Sigmoid colon (tissue), 7 donors: ENCODE results near the gene MAP2K1. TPM values are rescaled to one million over a fixed set of nuclear protein-coding genes. Genes with fewer than 3 reads are reported as not detected.

Source experiments
- DNase-seq: peaks from one replicate; pipeline ENCODE4 v3.0.0-alpha.2; 2019
- H3K27ac ChIP-seq, 4 donors: fragments of 200-600 bp; sonication (generic); one replicate each; pipeline ENCODE4 v1.5.1; 2016 to 2019; ENCODE audit warnings: mild to moderate bottlenecking in 1 of 4
- H3K27me3 ChIP-seq, 3 donors: fragments of 200-600 bp; sonication (generic); one replicate each; pipeline ENCODE4 v1.5.1; 2019; ENCODE audit warnings: mild to moderate bottlenecking in 1 of 3
- H3K36me3 ChIP-seq, 4 donors: fragments of 200-600 bp; sonication (generic); one replicate each; pipeline ENCODE4 v1.5.1; 2016 to 2019
- H3K4me1 ChIP-seq, 4 donors: fragments of 200-600 bp; sonication (generic); one replicate each; pipeline ENCODE4 v1.5.1; 2017 to 2019
- H3K4me3 ChIP-seq, 4 donors: fragments of 200-600 bp; sonication (generic); one replicate each; pipeline ENCODE4 v1.5.1; 2017 to 2019; ENCODE audit warnings: mild to moderate bottlenecking in 2 of 4, moderate library complexity in 1 of 4
- H3K9me3 ChIP-seq, 4 donors: fragments of 200-600 bp in 3 of 4; sonication (generic) in 3 of 4; one replicate each; pipeline versions ENCODE4 v1.5.1 to v1.6.1; 2013 to 2019
- CTCF ChIP-seq, 4 experiments: fragments of 450-650 bp in 3 of 4; fragments of 200-600 bp in 1 of 4; IDR thresholded peaks; one replicate each; pipeline ENCODE4 v1.5.1; 2016 to 2019; ENCODE audit warnings: antibody characterized with exemption in 4 of 4, mild to moderate bottlenecking in 3 of 4, moderate library complexity in 2 of 4
- EP300 ChIP-seq, 4 donors: sonication (generic); formaldehyde crosslinking; IDR thresholded peaks; one replicate each; pipeline ENCODE4 v1.6.1; 2017; ENCODE audit warnings: antibody characterized with exemption in 4 of 4
- POLR2A ChIP-seq, 2 donors: fragments of 450-650 bp; IDR thresholded peaks; one replicate each; pipeline ENCODE4 v1.6.1; 2016; ENCODE audit warnings: antibody characterized with exemption in 2 of 2, mild to moderate bottlenecking in 2 of 2, moderate library complexity in 2 of 2
- POLR2AphosphoS5 ChIP-seq, 4 donors: sonication (generic); formaldehyde crosslinking; IDR thresholded peaks; one replicate each; pipeline ENCODE4 v1.6.1; 2017; ENCODE audit warnings: antibody characterized with exemption in 4 of 4
- WGBS, 2 donors: extraction: QIAGEN DNeasy Blood & Tissue Kit; methylation state at CpG; one replicate each; pipeline ENCODE4 v1.1.7; 2013; 5-methylcytosine and 5-hydroxymethylcytosine counted together
- intact Hi-C: fragments of 100-400 bp; cut with DNase I; formaldehyde crosslinking; loops from one replicate; pipeline ENCODE4 v1.15.1; 2023
- polyA plus RNA-seq, 3 donors: library from polyadenylated mRNA; stranded (reverse); fragments of 200-250 nt; gene quantifications; one replicate each; pipeline ENCODE4 v1.2.3, GENCODE V29; 2013
- total RNA-seq, 4 donors: library from RNA; depleted of rRNA; stranded (reverse); fragments of >200 nt; gene quantifications; one replicate each; pipeline ENCODE4 v1.1.0, GENCODE V29; 2016
- donor health status: healthy with polysubstance abuse.
- donor health status: Bipolar disorder and iron deficiency.
- donor health status: healthy.

The MAP2K1 gene
- total and polyA plus RNA-seq, 7 donors, result 19.8 to 38.8 (median 28.8) TPM

- intact Hi-C loops, result no loop called here
- H3K27me3 ChIP-seq, result no peaks in the 10 kb centered on the region
- H3K4me1 ChIP-seq, result no peaks in the 10 kb centered on the region
- 90 to 97% methylated on average over 10 of the region's 10 CpGs for WGBS, 2 donors
- H3K4me3 ChIP-seq, result no peak overlapping the region
- peaks cover 5 to 37% (median 12%) of the 10 kb centered on the region in 4 donors for H3K36me3 ChIP-seq
- H3K9me3 ChIP-seq, result no peaks in the 10 kb centered on the region
- DNase-seq, result no peak
- no peak for TF ChIP-seq POLR2A (IDR thresholded peaks at IDR 0.05)
- TF ChIP-seq POLR2AphosphoS5 (IDR thresholded peaks at IDR 0.05), result no peak
- TF ChIP-seq CTCF (IDR thresholded peaks at IDR 0.05), result no peak
- no peak for TF ChIP-seq EP300 (IDR thresholded peaks at IDR 0.05)
- H3K27ac ChIP-seq, result no peak overlapping the region
These were observed 94.6 kb downstream of the MAP2K1 start for GRCh38 chr15:66481107-66481856.

GRCh38 chr15:66482539-66482938, 95.8 kb downstream of the MAP2K1 start:
- no peaks in the 10 kb centered on the region for H3K27me3 ChIP-seq
- H3K36me3 ChIP-seq, result peaks cover 5 to 50% (median 17%) of the 10 kb centered on the region in 4 donors
- intact Hi-C loops, result no loop called here
- DNase-seq, result no peak
- no peak for TF ChIP-seq CTCF (IDR thresholded peaks at IDR 0.05)
- no peak for TF ChIP-seq EP300 (IDR thresholded peaks at IDR 0.05)
- TF ChIP-seq POLR2AphosphoS5 (IDR thresholded peaks at IDR 0.05), result no peak
- TF ChIP-seq POLR2A (IDR thresholded peaks at IDR 0.05), result no peak
- no peaks in the 10 kb centered on the region for H3K9me3 ChIP-seq
- no peak overlapping the region for H3K4me3 ChIP-seq
- H3K27ac ChIP-seq, result no peak overlapping the region
- H3K4me1 ChIP-seq, result no peaks in the 10 kb centered on the region
- 90 to 93% methylated on average over 9 of the region's 9 CpGs for WGBS, 2 donors

DNA sequence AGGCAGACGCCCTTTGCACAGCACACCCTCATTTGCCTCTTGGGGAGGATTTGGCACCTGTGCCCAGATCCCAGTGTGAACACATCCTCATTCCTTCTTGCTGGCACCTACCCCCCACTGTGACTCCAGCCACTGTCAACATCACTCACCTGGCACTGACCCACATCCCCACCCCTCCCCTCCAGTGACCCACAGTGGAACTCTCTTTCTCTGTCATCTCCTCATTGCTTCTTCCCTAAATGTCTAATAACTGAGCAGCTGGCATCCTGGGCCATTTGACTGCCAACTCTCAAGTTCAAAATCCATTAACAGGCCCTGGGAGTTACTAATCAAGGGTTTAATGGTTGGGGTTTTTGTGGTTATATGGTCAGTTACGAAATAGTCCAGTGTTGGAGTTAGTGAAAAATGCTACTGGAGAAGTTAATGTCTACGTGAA, 96.4 kb downstream of the MAP2K1 start:
- no peak overlapping the region for H3K27ac ChIP-seq
- no peaks in the 10 kb centered on the region for H3K4me1 ChIP-seq
- H3K36me3 ChIP-seq, result peaks cover 5 to 56% (median 19%) of the 10 kb centered on the region in 4 donors
- no peaks in the 10 kb centered on the region for H3K9me3 ChIP-seq
- 70 to 82% methylated on average over 3 of the region's 3 CpGs for WGBS, 2 donors
- TF ChIP-seq POLR2AphosphoS5 (IDR thresholded peaks at IDR 0.05) (no peak), POLR2A (IDR thresholded peaks at IDR 0.05) (no peak), CTCF (IDR thresholded peaks at IDR 0.05) (no peak), EP300 (IDR thresholded peaks at IDR 0.05) (no peak)
- no peaks in the 10 kb centered on the region for H3K27me3 ChIP-seq
- H3K4me3 ChIP-seq, result no peak overlapping the region
- DNase-seq, result no peak
- intact Hi-C loops, result no loop called here

DNA sequence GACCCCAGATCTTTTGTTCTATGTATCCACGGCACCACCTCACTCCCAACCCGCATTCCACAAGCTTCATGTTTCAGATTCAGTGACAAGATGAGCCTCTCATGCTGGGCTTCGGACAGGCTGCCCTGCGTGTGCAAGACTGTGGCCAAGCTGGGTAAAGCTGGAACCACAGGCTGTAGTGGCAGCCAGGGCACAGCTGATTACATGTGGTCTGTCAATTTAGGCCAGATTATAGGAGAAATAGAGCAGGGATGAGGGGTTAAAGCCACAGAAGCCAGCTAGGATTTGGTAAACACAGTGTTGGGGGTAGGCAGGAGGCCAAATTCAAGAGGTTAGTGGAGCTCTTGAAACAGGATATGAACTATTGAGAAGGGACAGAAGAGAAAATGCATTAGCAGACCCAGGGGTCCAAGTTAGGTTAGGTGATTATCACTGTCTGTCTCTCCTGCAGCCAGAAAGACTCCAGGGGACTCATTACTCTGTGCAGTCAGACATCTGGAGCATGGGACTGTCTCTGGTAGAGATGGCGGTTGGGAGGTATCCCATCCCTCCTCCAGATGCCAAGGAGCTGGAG, 97.9 kb downstream of the MAP2K1 start:
- Histone ChIP-seq H3K36me3 (peaks cover 6 to 69% (median 23%) of the 10 kb centered on the region in 4 donors), H3K27ac (no peak overlapping the region), H3K4me3 (no peak overlapping the region), H3K4me1 (no peaks in the 10 kb centered on the region), H3K9me3 (no peaks in the 10 kb centered on the region), H3K27me3 (no peaks in the 10 kb centered on the region)
- intact Hi-C loops, result no loop called here
- DNase-seq, result no peak
- TF ChIP-seq POLR2AphosphoS5 (IDR thresholded peaks at IDR 0.05), result no peak
- no peak for TF ChIP-seq POLR2A (IDR thresholded peaks at IDR 0.05)
- TF ChIP-seq CTCF (IDR thresholded peaks at IDR 0.05), result no peak
- no peak for TF ChIP-seq EP300 (IDR thresholded peaks at IDR 0.05)
- 94 to 97% methylated on average over 5 of the region's 5 CpGs for WGBS, 2 donors
